ENCODE data around the gene LCMT2.

DNA sequence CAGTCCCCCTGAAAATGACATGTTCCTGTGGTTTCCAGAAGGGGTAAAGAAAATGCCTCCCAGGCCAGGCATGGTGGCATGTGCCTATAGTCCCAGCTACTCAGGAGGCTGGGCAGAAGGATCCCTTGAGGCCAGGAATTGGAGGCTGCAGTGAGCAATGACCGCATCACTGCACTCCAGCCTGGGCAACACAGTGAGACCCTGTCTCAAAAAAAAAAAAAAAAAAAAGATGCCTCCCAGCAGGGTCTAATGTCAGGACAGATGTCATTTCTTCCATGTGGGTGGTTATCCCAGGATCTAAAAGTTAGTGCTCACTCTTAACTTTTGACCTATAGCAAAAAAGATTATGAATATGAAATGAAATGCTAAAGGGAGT, 13.4 kb downstream of the LCMT2 start:
- TF ChIP-seq, protein P1, sequence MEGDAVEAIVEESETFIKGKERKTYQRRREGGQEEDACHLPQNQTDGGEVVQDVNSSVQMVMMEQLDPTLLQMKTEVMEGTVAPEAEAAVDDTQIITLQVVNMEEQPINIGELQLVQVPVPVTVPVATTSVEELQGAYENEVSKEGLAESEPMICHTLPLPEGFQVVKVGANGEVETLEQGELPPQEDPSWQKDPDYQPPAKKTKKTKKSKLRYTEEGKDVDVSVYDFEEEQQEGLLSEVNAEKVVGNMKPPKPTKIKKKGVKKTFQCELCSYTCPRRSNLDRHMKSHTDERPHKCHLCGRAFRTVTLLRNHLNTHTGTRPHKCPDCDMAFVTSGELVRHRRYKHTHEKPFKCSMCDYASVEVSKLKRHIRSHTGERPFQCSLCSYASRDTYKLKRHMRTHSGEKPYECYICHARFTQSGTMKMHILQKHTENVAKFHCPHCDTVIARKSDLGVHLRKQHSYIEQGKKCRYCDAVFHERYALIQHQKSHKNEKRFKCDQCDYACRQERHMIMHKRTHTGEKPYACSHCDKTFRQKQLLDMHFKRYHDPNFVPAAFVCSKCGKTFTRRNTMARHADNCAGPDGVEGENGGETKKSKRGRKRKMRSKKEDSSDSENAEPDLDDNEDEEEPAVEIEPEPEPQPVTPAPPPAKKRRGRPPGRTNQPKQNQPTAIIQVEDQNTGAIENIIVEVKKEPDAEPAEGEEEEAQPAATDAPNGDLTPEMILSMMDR (optimal IDR thresholded peaks at IDR 0.05 in 1 of 3, IDR thresholded peaks at IDR 0.05 in 1 of 3, conservative IDR thresholded peaks at IDR 0.05 in 1 of 3; ENCODE audit: extremely low read depth in 1 of 3, insufficient read depth in 2 of 3, low read length in 3 of 3) = no peak
- TF ChIP-seq EZH2 (IDR thresholded peaks at IDR 0.05; ENCODE audit: low read length) = no peak

Measured in keratinocyte (primary cell).